Smooth muscle cell (in vitro differentiated cells): ENCODE data around the gene FAM118B. TPM values are rescaled to one million over a fixed set of nuclear protein-coding genes. Genes with fewer than 3 reads are reported as not detected.

Experiments
- DNase-seq: peaks from one replicate; lab custom pipeline; 2025; ENCODE audit not compliant: unreplicated experiment; lab: John Stamatoyannopoulos, UW
- H2AFZ ChIP-seq: fragments of 200-600 bp; sonication (generic); 2 replicates; pipeline ENCODE4 v1.6.0; 2016; ENCODE audit warnings: antibody characterized with exemption, low read depth, mild to moderate bottlenecking
- H3F3A ChIP-seq: fragments of 200-600 bp; sonication (generic); 2 replicates; pipeline ENCODE4 v1.6.0; 2017; ENCODE audit warnings: antibody characterized with exemption, low read depth
- H3K27ac ChIP-seq: fragments of 200-600 bp; sonication (generic); 2 replicates; pipeline ENCODE4 v1.5.1; 2016; ENCODE audit warnings: low read depth, mild to moderate bottlenecking
- H3K27me3 ChIP-seq: fragments of 200-600 bp; sonication (generic); 2 replicates; pipeline ENCODE4 v1.6.1; 2016; ENCODE audit warnings: low read depth, mild to moderate bottlenecking
- H3K36me3 ChIP-seq: fragments of 200-600 bp; sonication (generic); 2 replicates; pipeline ENCODE4 v1.5.1; 2016; ENCODE audit warnings: low read depth
- H3K4me1 ChIP-seq: fragments of 200-600 bp; sonication (generic); 2 replicates; pipeline ENCODE4 v1.5.1; 2016; ENCODE audit warnings: low read depth
- H3K4me2 ChIP-seq: fragments of 200-600 bp; sonication (generic); 2 replicates; pipeline ENCODE4 v1.6.0; 2016; ENCODE audit warnings: mild to moderate bottlenecking
- H3K4me3 ChIP-seq: fragments of 200-600 bp; sonication (generic); 2 replicates; pipeline ENCODE4 v1.5.1; 2016; ENCODE audit warnings: mild to moderate bottlenecking
- H3K79me2 ChIP-seq: fragments of 200-600 bp; sonication (generic); 2 replicates; pipeline ENCODE4 v1.6.0; 2016; ENCODE audit warnings: low read depth, mild to moderate bottlenecking
- H3K9ac ChIP-seq: fragments of 200-600 bp; sonication (generic); 2 replicates; pipeline ENCODE4 v1.6.0; 2016; ENCODE audit warnings: low read depth
- H3K9me3 ChIP-seq: fragments of 200-600 bp; sonication (generic); replicated peaks from 2 replicates; pipeline ENCODE4 v1.5.1; 2016; ENCODE audit warnings: low read depth
- H4K20me1 ChIP-seq: fragments of 200-600 bp; sonication (generic); 2 replicates; pipeline ENCODE4 v1.6.0; 2016; ENCODE audit warnings: low read depth
- WGBS: methylation state at CpG from one replicate; pipeline ENCODE4 v1.1.7; 2016; ENCODE audit warnings: low lambda C conversion rate; 5-methylcytosine and 5-hydroxymethylcytosine counted together
- polyA plus RNA-seq: library from polyadenylated mRNA; unstranded; fragments of >200 nt; fragmentation: Nextera tagmentation; extraction: Ambion mirVana; gene quantifications from 2 replicates; pipeline ENCODE4 v1.2.1, GENCODE V29; 2016
- total RNA-seq: library from RNA; depleted of rRNA; stranded (reverse); fragments of >200 nt; gene quantifications from 2 replicates; pipeline ENCODE4 v1.2.3, GENCODE V29; 2014
- TF ChIP-seq, protein P1 (sequence below): fragments of 200-600 bp; sonication (generic); IDR thresholded peaks from 2 replicates; pipeline ENCODE4 v1.5.1; 2017; ENCODE audit warnings: borderline replicate concordance, mild to moderate bottlenecking, antibody characterized with exemption; ENCODE audit not compliant: insufficient read depth, poor library complexity, severe bottlenecking

The FAM118B gene
- total and polyA plus RNA-seq, 2 experiments from 2014 or later = 14.3 to 26.1 TPM

DNA sequence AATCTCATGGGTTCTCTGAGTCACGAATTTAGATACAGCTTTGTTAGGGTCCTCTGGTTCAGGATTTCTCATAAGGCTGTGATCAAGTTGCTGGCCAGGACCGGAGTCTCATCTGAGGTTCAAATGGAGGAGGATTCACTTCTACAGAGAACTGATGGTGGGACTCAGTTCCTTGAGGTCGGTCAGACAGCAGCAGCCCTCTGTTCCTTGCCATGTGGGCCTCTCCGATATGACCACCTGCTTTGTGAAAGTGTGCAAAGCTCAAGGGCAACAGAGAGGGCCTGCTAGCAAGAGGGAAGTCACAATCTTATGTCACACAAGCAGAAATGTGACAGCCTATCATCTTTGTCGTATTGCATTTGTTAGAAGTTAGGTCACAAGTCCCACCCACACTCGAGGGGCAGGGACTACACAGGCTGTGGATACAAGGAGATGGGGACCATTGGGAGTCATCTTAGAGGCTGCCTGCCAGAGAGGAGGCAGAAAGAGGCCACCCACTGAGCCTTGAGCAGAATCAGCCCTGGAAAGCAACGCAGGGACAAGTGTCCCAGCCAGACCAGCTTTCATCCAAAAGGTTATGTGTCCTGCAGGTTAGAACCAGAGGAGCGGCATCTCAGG, 34.6 kb upstream of the FAM118B start:
- WGBS = 89% methylated on average over 8 of the region's 8 CpGs
- no peak overlapping the region for H3K4me2 ChIP-seq
- H3F3A ChIP-seq = no peaks in the 10 kb centered on the region
- no peak overlapping the region for H3K9ac ChIP-seq
- DNase-seq = no peak
- no peaks in the 10 kb centered on the region for H3K27me3 ChIP-seq
- H3K4me3 ChIP-seq = no peak overlapping the region
- TF ChIP-seq, protein P1, sequence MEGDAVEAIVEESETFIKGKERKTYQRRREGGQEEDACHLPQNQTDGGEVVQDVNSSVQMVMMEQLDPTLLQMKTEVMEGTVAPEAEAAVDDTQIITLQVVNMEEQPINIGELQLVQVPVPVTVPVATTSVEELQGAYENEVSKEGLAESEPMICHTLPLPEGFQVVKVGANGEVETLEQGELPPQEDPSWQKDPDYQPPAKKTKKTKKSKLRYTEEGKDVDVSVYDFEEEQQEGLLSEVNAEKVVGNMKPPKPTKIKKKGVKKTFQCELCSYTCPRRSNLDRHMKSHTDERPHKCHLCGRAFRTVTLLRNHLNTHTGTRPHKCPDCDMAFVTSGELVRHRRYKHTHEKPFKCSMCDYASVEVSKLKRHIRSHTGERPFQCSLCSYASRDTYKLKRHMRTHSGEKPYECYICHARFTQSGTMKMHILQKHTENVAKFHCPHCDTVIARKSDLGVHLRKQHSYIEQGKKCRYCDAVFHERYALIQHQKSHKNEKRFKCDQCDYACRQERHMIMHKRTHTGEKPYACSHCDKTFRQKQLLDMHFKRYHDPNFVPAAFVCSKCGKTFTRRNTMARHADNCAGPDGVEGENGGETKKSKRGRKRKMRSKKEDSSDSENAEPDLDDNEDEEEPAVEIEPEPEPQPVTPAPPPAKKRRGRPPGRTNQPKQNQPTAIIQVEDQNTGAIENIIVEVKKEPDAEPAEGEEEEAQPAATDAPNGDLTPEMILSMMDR = no peak
- no peaks in the 10 kb centered on the region for H4K20me1 ChIP-seq
- no peak overlapping the region for H2AFZ ChIP-seq
- H3K9me3 ChIP-seq = no peaks in the 10 kb centered on the region
- no peaks in the 10 kb centered on the region for H3K36me3 ChIP-seq
- no peak overlapping the region for H3K27ac ChIP-seq
- no peaks in the 10 kb centered on the region for H3K4me1 ChIP-seq
- H3K79me2 ChIP-seq = no peaks in the 10 kb centered on the region

DNA sequence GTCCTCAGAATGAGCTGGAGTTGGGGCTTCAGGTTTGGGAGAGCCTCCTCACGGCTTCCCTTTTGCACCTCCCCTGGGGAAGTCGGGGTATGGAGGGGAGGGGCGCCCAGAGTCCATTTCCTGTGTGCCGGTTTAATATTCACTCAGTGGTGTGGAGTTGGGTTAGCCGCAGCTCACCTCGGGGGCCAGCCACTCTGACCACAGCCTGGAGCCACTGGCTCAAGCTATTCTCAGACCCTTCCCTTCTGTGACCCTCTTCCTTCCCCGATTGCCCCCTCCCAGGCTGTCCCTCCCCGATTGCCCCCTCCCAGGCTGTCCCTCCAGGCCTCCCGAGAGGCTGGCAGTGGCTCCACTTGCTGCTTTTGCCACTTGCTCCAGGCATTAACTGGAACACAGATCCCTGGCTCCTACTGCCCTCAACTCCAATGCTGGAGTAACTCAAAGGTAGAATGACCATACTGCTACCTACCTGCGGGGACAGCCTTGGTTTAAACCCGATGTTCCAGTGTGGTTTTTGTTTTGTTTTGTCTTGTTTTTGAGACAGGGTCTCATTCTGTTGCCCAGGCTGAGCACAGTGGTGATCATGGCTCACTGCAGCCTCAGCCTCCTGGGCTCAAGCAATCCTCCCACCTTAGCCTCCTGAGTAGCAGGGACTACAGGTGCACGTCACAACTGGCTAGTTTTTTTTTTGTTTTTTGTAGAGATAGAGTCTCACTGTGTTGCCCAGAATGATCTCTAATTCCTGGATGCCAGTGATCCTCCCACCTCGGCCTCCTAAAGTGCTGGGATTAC, 29.4 kb upstream of the FAM118B start:
- Histone ChIP-seq H3F3A (no peaks in the 10 kb centered on the region), H3K4me3 (no peak overlapping the region), H3K4me2 (no peak overlapping the region), H3K27me3 (no peaks in the 10 kb centered on the region), H2AFZ (no peak overlapping the region), H3K36me3 (no peaks in the 10 kb centered on the region), H3K4me1 (no peaks in the 10 kb centered on the region), H4K20me1 (no peaks in the 10 kb centered on the region), H3K27ac (no peak overlapping the region), H3K9me3 (no peaks in the 10 kb centered on the region), H3K79me2 (no peaks in the 10 kb centered on the region), H3K9ac (no peak overlapping the region)
- TF ChIP-seq, protein P1 = no peak
- DNase-seq = no peak
- WGBS = 87% methylated on average over 12 of the region's 13 CpGs

DNA sequence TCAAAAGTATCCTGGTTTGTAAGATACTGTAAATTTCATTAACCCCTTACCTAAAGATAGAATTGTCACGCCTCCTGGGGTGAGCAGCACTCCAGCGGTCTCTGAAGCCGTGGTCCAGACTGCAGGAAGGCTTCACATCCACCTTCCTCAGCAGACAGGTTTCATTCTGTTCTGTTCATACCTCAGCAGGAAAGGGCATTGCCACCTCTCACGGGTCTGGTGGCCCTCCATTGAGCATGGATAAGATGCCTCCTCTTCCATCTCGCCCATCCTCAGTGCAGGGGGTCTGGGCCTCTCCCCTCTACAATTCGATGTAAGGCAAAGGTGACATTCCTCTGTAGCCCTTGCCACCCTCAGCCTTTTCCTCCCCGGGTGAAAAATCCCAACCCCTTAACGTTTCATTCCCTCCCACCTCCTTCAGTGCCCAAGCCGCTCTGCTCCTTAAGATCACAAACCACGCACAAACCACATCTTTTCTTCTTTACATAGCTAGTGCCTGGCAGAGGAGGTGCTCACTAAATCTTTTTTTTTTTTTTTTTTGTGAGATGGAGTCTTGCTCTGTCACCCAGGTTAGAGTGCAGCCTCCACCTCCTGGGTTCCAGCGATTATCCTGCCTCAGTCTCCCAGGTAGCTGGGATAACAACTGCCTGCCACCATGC, 28.7 kb upstream of the FAM118B start:
- Histone ChIP-seq H3K4me3 (no peak overlapping the region), H2AFZ (no peak overlapping the region), H3K27me3 (no peaks in the 10 kb centered on the region), H3K4me1 (no peaks in the 10 kb centered on the region), H3K9me3 (no peaks in the 10 kb centered on the region), H3K27ac (no peak overlapping the region), H3F3A (no peaks in the 10 kb centered on the region), H3K79me2 (no peaks in the 10 kb centered on the region), H3K9ac (no peak overlapping the region), H3K36me3 (no peaks in the 10 kb centered on the region), H4K20me1 (no peaks in the 10 kb centered on the region), H3K4me2 (no peak overlapping the region)
- WGBS = 90% methylated on average over 11 of the region's 11 CpGs
- DNase-seq = no peak
- TF ChIP-seq, protein P1 = no peak
